Measurements from ENCODE around the gene UGT3A2. TPM values are rescaled to one million over a fixed set of nuclear protein-coding genes. Genes with fewer than 3 reads are reported as not detected.
A peak's percentile ranks its signal among the peaks of the same experiment; 100 is the strongest.

Gene UGT3A2
- total and polyA plus RNA-seq, 2 experiments from 2014 or later, result 17.2 to 27.0 TPM

DNA sequence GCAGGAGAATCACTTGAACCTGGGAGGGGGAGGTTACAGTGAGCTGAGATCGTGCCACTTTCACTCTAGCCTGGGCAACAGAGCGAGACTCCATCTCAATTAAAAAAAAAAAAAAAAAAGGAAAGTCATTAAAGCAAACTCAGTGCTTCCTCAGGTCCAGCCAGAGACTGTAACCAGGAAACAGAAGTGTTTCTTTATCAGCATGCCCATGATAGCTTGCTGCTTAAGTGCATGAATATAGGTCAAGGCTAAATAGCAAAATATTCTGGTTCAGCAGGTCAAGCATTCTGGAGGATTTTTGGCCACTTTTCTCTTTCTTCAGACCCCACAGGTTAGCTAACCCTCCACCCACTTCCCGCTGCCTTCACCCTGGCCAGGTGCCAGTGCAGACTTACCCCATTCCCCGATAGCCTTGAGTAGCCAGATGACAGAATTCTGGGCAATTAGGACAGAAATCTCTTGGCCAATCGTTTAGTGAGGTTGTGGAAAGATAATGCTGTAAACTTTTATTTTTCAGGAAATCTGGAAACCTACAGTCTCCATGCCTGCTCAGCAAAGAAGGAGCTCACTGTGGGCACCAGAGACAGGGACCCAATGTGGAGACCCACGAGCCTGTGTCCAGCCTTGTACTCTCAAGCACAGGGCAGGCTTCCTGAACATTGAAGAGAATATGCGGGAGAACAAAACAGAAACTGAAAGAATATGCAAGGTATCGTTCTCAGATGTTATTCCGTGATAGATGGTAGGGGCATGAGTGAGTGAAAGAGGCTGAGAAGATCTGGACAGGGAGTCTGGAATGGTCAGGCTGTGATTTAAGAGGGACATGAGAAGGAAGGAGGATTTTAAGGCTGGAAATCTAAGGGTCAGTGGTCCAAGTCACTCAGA is 4.2 kb upstream of the UGT3A2 start:
- no peaks in the 10 kb centered on the region for H3K36me3 ChIP-seq (ENCODE audit: insufficient read depth)

DNA sequence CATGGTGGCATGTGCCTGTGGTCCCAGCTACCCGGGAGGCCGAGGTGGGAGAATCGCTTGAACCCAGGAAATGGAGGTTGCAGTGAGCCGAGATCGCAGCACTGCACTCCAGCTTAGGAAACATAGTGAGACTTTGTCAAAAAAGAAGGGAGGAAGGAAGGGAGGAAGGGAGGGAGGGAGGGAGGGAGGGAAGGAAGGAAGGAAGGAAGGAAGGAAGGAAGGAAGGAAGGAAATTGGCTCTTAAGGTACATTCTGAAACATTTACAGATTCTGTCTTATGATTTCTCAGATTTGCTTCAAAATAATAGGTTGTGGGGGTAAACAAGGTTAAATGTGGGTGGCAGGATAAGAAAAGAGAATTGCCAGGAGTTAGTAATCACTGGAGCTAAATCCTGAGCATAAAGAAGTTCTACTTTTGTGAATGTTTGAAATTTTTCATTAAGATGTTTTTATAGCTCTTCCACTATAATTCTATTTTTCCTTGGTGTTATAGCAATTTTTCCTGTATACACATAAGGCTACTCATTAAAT is 2.1 kb upstream of the UGT3A2 start:
- H3K9me3 Mint-ChIP-seq, result no peaks in the 10 kb centered on the region
- peaks cover 20% of the 10 kb centered on the region for H3K4me1 Mint-ChIP-seq
- peaks cover 3% of the 10 kb centered on the region for H3K27me3 Mint-ChIP-seq (ENCODE audit: insufficient read depth, low read depth, poor library complexity)
- TF ChIP-seq EZH2 (IDR thresholded peaks at IDR 0.05; ENCODE audit: low read depth, unreplicated experiment), result no peak
- TF ChIP-seq NANOG (IDR thresholded peaks at IDR 0.05; ENCODE audit: borderline replicate concordance), result no peak
- TF ChIP-seq POLR2AphosphoS5 (IDR thresholded peaks at IDR 0.05; ENCODE audit: low read depth), result no peak
- no peak for TF ChIP-seq CREB1 (CRISPR knock-in tag; IDR thresholded peaks at IDR 0.05; ENCODE audit: low read depth)
- TF ChIP-seq, protein P1, sequence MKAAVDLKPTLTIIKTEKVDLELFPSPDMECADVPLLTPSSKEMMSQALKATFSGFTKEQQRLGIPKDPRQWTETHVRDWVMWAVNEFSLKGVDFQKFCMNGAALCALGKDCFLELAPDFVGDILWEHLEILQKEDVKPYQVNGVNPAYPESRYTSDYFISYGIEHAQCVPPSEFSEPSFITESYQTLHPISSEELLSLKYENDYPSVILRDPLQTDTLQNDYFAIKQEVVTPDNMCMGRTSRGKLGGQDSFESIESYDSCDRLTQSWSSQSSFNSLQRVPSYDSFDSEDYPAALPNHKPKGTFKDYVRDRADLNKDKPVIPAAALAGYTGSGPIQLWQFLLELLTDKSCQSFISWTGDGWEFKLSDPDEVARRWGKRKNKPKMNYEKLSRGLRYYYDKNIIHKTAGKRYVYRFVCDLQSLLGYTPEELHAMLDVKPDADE (IDR thresholded peaks at IDR 0.05), result no peak
- TF ChIP-seq EZH2phosphoT487 (IDR thresholded peaks at IDR 0.05; ENCODE audit: unreplicated experiment), result no peak
- TF ChIP-seq ZNF331 (CRISPR knock-in tag; IDR thresholded peaks at IDR 0.05; ENCODE audit: low read depth), result no peak
- no peak for TF ChIP-seq ZNF114 (CRISPR knock-in tag; IDR thresholded peaks at IDR 0.05)
- TF ChIP-seq STAT1 (IDR thresholded peaks at IDR 0.05; ENCODE audit: unreplicated experiment), result no peak
- TF ChIP-seq, protein P2, sequence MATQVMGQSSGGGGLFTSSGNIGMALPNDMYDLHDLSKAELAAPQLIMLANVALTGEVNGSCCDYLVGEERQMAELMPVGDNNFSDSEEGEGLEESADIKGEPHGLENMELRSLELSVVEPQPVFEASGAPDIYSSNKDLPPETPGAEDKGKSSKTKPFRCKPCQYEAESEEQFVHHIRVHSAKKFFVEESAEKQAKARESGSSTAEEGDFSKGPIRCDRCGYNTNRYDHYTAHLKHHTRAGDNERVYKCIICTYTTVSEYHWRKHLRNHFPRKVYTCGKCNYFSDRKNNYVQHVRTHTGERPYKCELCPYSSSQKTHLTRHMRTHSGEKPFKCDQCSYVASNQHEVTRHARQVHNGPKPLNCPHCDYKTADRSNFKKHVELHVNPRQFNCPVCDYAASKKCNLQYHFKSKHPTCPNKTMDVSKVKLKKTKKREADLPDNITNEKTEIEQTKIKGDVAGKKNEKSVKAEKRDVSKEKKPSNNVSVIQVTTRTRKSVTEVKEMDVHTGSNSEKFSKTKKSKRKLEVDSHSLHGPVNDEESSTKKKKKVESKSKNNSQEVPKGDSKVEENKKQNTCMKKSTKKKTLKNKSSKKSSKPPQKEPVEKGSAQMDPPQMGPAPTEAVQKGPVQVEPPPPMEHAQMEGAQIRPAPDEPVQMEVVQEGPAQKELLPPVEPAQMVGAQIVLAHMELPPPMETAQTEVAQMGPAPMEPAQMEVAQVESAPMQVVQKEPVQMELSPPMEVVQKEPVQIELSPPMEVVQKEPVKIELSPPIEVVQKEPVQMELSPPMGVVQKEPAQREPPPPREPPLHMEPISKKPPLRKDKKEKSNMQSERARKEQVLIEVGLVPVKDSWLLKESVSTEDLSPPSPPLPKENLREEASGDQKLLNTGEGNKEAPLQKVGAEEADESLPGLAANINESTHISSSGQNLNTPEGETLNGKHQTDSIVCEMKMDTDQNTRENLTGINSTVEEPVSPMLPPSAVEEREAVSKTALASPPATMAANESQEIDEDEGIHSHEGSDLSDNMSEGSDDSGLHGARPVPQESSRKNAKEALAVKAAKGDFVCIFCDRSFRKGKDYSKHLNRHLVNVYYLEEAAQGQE (IDR thresholded peaks at IDR 0.05; ENCODE audit: unreplicated experiment), result no peak
- TF ChIP-seq JUNB (IDR thresholded peaks at IDR 0.05; ENCODE audit: unreplicated experiment), result no peak

More for the DNA sequence above, 4.2 kb upstream of the UGT3A2 start:
- Histone ChIP-seq H3K4me3 (no peak overlapping the region), H3K4me1 (ENCODE audit: insufficient read depth) (peaks cover 13% of the 10 kb centered on the region), H3K27ac (ENCODE audit: low read depth) (no peak overlapping the region), H3K27me3 (ENCODE audit: insufficient read depth) (peaks cover 1% of the 10 kb centered on the region; the same call in 1 of the 2 replicates), H3F3A (replicated peaks; ENCODE audit: low read depth) (no peaks in the 10 kb centered on the region), H4K20me1 (replicated peaks; ENCODE audit: insufficient read depth) (no peaks in the 10 kb centered on the region), H3K4me2 (no peak overlapping the region), H3K79me2 (replicated peaks; ENCODE audit: insufficient read depth) (no peaks in the 10 kb centered on the region), H2AFZ (no peak overlapping the region), H3K9me2 (ENCODE audit: insufficient read depth) (no peaks in the 10 kb centered on the region)
- Mint-ChIP-seq H3K27me3 (ENCODE audit: insufficient read depth, low read depth, poor library complexity) (peaks cover 3% of the 10 kb centered on the region), H3K9me3 (no peaks in the 10 kb centered on the region), H3K36me3 (ENCODE audit: low read depth) (no peaks in the 10 kb centered on the region), H3K4me3 (no peak overlapping the region), H3K27ac (peak overlapping the region; percentile 5; the same call in 1 of the 2 replicates), H3K4me1 (peaks cover 24% of the 10 kb centered on the region)
- TF ChIP-seq, protein P2 (IDR thresholded peaks at IDR 0.05; ENCODE audit: unreplicated experiment), result no peak
- no peak for TF ChIP-seq CREB1 (CRISPR knock-in tag; IDR thresholded peaks at IDR 0.05; ENCODE audit: low read depth)
- no peak for TF ChIP-seq POLR2AphosphoS5 (IDR thresholded peaks at IDR 0.05; ENCODE audit: low read depth)
- TF ChIP-seq JUNB (IDR thresholded peaks at IDR 0.05; ENCODE audit: unreplicated experiment), result no peak
- no peak for TF ChIP-seq NANOG (IDR thresholded peaks at IDR 0.05; ENCODE audit: borderline replicate concordance)
- ATAC-seq (no peak), DNase-seq (ENCODE audit: low spot score) (no peak)

More for the DNA sequence above, 2.1 kb upstream of the UGT3A2 start:
- ATAC-seq, result no peak
- no peaks in the 10 kb centered on the region for H4K20me1 ChIP-seq (replicated peaks; ENCODE audit: insufficient read depth)
- peaks cover 6% of the 10 kb centered on the region; the same call in 1 of the 2 replicates for H3K9me2 ChIP-seq (ENCODE audit: insufficient read depth)
- no peak overlapping the region for H2AFZ ChIP-seq
- no peak overlapping the region for H3K4me2 ChIP-seq
- DNase-seq (ENCODE audit: low spot score), result no peak
- no peak overlapping the region for H3K27ac ChIP-seq (ENCODE audit: low read depth)
- H3K36me3 ChIP-seq (ENCODE audit: insufficient read depth), result no peaks in the 10 kb centered on the region
- peaks cover 14% of the 10 kb centered on the region for H3K4me1 ChIP-seq (ENCODE audit: insufficient read depth)
- peaks cover 7% of the 10 kb centered on the region; the same call in 1 of the 2 replicates for H3K27me3 ChIP-seq (ENCODE audit: insufficient read depth)
- no peak overlapping the region for H3K4me3 Mint-ChIP-seq
- no peak overlapping the region for H3K4me3 ChIP-seq
- no peaks in the 10 kb centered on the region; the same call in none of the 2 replicates for H3K79me2 ChIP-seq (replicated peaks; ENCODE audit: insufficient read depth)
- no peak overlapping the region for H3K27ac Mint-ChIP-seq
- H3F3A ChIP-seq (replicated peaks; ENCODE audit: low read depth), result no peaks in the 10 kb centered on the region
- peaks cover 7% of the 10 kb centered on the region for H3K36me3 Mint-ChIP-seq (ENCODE audit: low read depth)
